K562 (cell line): ENCODE results near the gene WDR46. TPM values are rescaled to one million over a fixed set of nuclear protein-coding genes. Genes with fewer than 3 reads are reported as not detected.

ENCODE experiments used
- ARID2 ChIP-seq: fragments of 450-650 bp; IDR thresholded peaks from 2 replicates; pipeline ENCODE4 v1.6.1; 2017; ENCODE audit warnings: antibody characterized with exemption, mild to moderate bottlenecking
- CCAR2 ChIP-seq: fragments of 200-400 bp; formaldehyde crosslinking; IDR thresholded peaks from 2 replicates; pipeline ENCODE4 v1.6.1; 2017; ENCODE audit warnings: mild to moderate bottlenecking, low read depth, low read length
- DACH1 ChIP-seq: fragments of 450-650 bp; IDR thresholded peaks from 2 replicates; pipeline ENCODE4 v1.6.1; 2018; ENCODE audit not compliant: partially characterized antibody
- JUNB ChIP-seq: fragments of 450-650 bp; formaldehyde crosslinking; conservative IDR thresholded peaks from 2 replicates; pipeline ENCODE4 v1.4.0; 2020; ENCODE audit warnings: mild to moderate bottlenecking
- NUFIP1 ChIP-seq: fragments of 450-650 bp; IDR thresholded peaks from 2 replicates; pipeline ENCODE4 v1.6.1; 2018; ENCODE audit not compliant: partially characterized antibody
- PHF20 ChIP-seq: fragments of 450-650 bp; IDR thresholded peaks from 2 replicates; pipeline ENCODE4 v1.6.1; 2018; ENCODE audit not compliant: partially characterized antibody
- SMAD1 ChIP-seq: fragments of 150-350 bp; IDR thresholded peaks from 2 replicates; pipeline ENCODE4 v1.6.1; 2014; ENCODE audit warnings: low read length, low read depth; ENCODE audit not compliant: partially characterized antibody
- SNAPC5 ChIP-seq: fragments of 250-450 bp; sonication (Bioruptor Pico); IDR thresholded peaks from 2 replicates; pipeline ENCODE4 v1.8.0; 2021; ENCODE audit warnings: moderate library complexity, mild to moderate bottlenecking, inconsistent platforms
- SNIP1 ChIP-seq: fragments of 450-650 bp; IDR thresholded peaks from 2 replicates; pipeline ENCODE4 v1.7.1; 2017; ENCODE audit warnings: low read depth, mild to moderate bottlenecking
- U2AF2 ChIP-seq: fragments of 200-400 bp; formaldehyde crosslinking; optimal IDR thresholded peaks from 2 replicates; pipeline ENCODE3; 2017; ENCODE audit warnings: low read depth, mild to moderate bottlenecking, low read length
- ZMIZ1 ChIP-seq, 2 experiments: fragments of 150-350 bp in 1 of 2; IDR thresholded peaks; 2 replicates each; pipeline ENCODE4 v1.6.1; 2012 to 2016; ENCODE audit warnings: low read depth in 2 of 2, low read length in 2 of 2, mild to moderate bottlenecking in 1 of 2, moderate library complexity in 1 of 2
- polyA plus RNA-seq, 8 experiments: library from polyadenylated mRNA; depleted of rRNA in 4 of 8; stranded (reverse) in 5 of 8; unstranded in 3 of 8; fragments of >200 nt; fragmentation: Nextera tagmentation in 2 of 8; fragmentation: Illumina TruSeq in 1 of 8; extraction: Ambion mirVana in 2 of 8; extraction: Trizol in 1 of 8; gene quantifications; 2 replicates each; pipeline versions ENCODE4 v1.2.1 to v1.2.3, GENCODE V29; 2011 to 2014; ENCODE audit warnings: inconsistent platforms in 1 of 8, missing spikeins in 1 of 8
- total RNA-seq, 7 experiments: library from RNA; depleted of rRNA in 6 of 7; stranded (reverse); fragments of >200 nt in 6 of 7; fragmentation: Illumina TruSeq in 2 of 7; extraction: Trizol in 2 of 7; gene quantifications; 2 replicates each; pipeline versions ENCODE4 v1.2.1 to v1.2.3, GENCODE V29; 2011 to 2021; ENCODE audit warnings: low replicate concordance in 1 of 7
- TF ChIP-seq, protein P1 (sequence below): sonication (generic); IDR thresholded peaks from 2 replicates; pipeline ENCODE4 v1.6.1; 2016
- TF ChIP-seq, protein P2 (sequence below): fragments of 250-450 bp; sonication (Bioruptor Pico); IDR thresholded peaks from 2 replicates; pipeline ENCODE4 v1.4.0; 2020; ENCODE audit warnings: mild to moderate bottlenecking, moderate library complexity, borderline replicate concordance

The WDR46 gene
- total and polyA plus RNA-seq, 9 of the 15 experiments (the other 6 are each of a cell fraction or from before 2014, with no cell fraction given): 8.9 to 146 (median 93.1) TPM

DNA sequence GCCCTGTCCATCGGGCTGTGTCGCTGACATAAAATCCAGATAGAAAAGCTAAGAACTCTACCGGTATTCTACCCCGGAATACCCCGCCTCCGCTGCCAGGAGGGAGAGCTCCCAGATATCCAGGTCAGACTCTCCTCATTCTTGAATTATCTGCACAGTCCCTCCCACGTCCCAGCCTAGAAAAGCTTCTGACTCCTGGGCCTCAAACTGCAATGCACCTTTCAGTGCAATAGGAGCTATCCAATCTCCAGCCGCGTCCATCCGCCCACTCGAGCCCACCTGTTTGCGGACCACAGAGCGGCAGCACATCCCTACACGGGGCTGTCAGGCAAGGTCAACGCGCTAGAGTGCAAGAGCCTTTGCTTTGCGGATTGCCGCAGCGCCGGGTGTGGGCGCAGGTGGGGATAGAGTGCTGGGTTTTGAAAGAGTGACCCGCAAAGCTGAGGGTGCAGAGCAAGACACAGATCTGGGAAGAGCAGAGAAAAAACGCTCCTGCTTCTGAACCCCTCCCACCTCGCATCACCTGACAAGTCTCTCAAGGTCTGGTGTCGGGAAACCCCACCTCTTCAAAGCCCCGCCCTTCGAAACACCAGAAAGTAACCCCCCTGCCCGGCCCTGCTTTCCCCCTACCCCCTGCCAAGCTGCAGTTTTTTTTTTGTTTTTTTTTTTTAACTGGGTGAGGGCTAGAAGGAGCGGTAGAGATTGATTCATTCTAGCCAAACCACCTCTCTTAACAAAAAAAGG lies 23.5 kb upstream of the WDR46 start (continued):
- TF ChIP-seq, protein P1, sequence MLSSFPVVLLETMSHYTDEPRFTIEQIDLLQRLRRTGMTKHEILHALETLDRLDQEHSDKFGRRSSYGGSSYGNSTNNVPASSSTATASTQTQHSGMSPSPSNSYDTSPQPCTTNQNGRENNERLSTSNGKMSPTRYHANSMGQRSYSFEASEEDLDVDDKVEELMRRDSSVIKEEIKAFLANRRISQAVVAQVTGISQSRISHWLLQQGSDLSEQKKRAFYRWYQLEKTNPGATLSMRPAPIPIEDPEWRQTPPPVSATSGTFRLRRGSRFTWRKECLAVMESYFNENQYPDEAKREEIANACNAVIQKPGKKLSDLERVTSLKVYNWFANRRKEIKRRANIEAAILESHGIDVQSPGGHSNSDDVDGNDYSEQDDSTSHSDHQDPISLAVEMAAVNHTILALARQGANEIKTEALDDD: no peak
- TF ChIP-seq SMAD1 (no peak), JUNB (no peak), PHF20 (no peak), U2AF2 (no peak), SNIP1 (no peak), CCAR2 (no peak), SNAPC5 (no peak), NUFIP1 (no peak), DACH1 (no peak), ARID2 (0 out of 2 replicates have a peak, but pooled peaks have one; percentile 7), ZMIZ1 (IDR thresholded peaks at IDR 0.05; ENCODE audit: low read depth in 2 of 2, low read length in 2 of 2) (no peak)
- TF ChIP-seq, protein P2, sequence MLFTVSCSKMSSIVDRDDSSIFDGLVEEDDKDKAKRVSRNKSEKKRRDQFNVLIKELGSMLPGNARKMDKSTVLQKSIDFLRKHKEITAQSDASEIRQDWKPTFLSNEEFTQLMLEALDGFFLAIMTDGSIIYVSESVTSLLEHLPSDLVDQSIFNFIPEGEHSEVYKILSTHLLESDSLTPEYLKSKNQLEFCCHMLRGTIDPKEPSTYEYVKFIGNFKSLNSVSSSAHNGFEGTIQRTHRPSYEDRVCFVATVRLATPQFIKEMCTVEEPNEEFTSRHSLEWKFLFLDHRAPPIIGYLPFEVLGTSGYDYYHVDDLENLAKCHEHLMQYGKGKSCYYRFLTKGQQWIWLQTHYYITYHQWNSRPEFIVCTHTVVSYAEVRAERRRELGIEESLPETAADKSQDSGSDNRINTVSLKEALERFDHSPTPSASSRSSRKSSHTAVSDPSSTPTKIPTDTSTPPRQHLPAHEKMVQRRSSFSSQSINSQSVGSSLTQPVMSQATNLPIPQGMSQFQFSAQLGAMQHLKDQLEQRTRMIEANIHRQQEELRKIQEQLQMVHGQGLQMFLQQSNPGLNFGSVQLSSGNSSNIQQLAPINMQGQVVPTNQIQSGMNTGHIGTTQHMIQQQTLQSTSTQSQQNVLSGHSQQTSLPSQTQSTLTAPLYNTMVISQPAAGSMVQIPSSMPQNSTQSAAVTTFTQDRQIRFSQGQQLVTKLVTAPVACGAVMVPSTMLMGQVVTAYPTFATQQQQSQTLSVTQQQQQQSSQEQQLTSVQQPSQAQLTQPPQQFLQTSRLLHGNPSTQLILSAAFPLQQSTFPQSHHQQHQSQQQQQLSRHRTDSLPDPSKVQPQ (CRISPR knock-in tag): no peak
